Ovary (tissue), 3 donors: ENCODE data around the gene FNDC10.

ENCODE experiments used
- EP300 ChIP-seq: sonication (generic); formaldehyde crosslinking; IDR thresholded peaks from one replicate; pipeline ENCODE4 v1.6.1; 2017; ENCODE audit warnings: antibody characterized with exemption
- POLR2A ChIP-seq: fragments of 450-650 bp; IDR thresholded peaks from one replicate; pipeline ENCODE4 v1.6.1; 2017; ENCODE audit warnings: antibody characterized with exemption, mild to moderate bottlenecking, moderate library complexity
- TF ChIP-seq, protein P1 (sequence below), 3 donors: fragments of 450-650 bp in 2 of 3; fragments of 200-600 bp in 1 of 3; IDR thresholded peaks; one replicate each; pipeline versions ENCODE4 v1.5.1 to v1.8.0; 2016 to 2022; ENCODE audit warnings: antibody characterized with exemption in 3 of 3, mild to moderate bottlenecking in 1 of 3
- donor health status: DM: no; HTN: no; CAD: no.

- TF ChIP-seq, protein P1, sequence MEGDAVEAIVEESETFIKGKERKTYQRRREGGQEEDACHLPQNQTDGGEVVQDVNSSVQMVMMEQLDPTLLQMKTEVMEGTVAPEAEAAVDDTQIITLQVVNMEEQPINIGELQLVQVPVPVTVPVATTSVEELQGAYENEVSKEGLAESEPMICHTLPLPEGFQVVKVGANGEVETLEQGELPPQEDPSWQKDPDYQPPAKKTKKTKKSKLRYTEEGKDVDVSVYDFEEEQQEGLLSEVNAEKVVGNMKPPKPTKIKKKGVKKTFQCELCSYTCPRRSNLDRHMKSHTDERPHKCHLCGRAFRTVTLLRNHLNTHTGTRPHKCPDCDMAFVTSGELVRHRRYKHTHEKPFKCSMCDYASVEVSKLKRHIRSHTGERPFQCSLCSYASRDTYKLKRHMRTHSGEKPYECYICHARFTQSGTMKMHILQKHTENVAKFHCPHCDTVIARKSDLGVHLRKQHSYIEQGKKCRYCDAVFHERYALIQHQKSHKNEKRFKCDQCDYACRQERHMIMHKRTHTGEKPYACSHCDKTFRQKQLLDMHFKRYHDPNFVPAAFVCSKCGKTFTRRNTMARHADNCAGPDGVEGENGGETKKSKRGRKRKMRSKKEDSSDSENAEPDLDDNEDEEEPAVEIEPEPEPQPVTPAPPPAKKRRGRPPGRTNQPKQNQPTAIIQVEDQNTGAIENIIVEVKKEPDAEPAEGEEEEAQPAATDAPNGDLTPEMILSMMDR (IDR thresholded peaks at IDR 0.05): no peak
- no peak for TF ChIP-seq EP300
- TF ChIP-seq POLR2A: no peak
Measured at GRCh38 chr1:1551524-1552262, 48.2 kb downstream of the FNDC10 start.
